Smooth muscle cell (in vitro differentiated cells): ENCODE measurements around the gene ZNF182. TPM values are rescaled to one million over a fixed set of nuclear protein-coding genes. Genes with fewer than 3 reads are reported as not detected.
"Not testable (repeated sequence)": the region's sequence is repeated elsewhere in the genome, so short reads cannot be mapped to it uniquely, and the experiment has no call there.

ENCODE experiments used
- DNase-seq: peaks from one replicate; lab custom pipeline; 2025; ENCODE audit not compliant: unreplicated experiment; lab: John Stamatoyannopoulos, UW
- H2AFZ ChIP-seq: fragments of 200-600 bp; sonication (generic); 2 replicates; pipeline ENCODE4 v1.6.0; 2016; ENCODE audit warnings: antibody characterized with exemption, low read depth, mild to moderate bottlenecking
- H3F3A ChIP-seq: fragments of 200-600 bp; sonication (generic); 2 replicates; pipeline ENCODE4 v1.6.0; 2017; ENCODE audit warnings: antibody characterized with exemption, low read depth
- H3K27ac ChIP-seq: fragments of 200-600 bp; sonication (generic); 2 replicates; pipeline ENCODE4 v1.5.1; 2016; ENCODE audit warnings: low read depth, mild to moderate bottlenecking
- H3K27me3 ChIP-seq: fragments of 200-600 bp; sonication (generic); 2 replicates; pipeline ENCODE4 v1.6.1; 2016; ENCODE audit warnings: low read depth, mild to moderate bottlenecking
- H3K36me3 ChIP-seq: fragments of 200-600 bp; sonication (generic); 2 replicates; pipeline ENCODE4 v1.5.1; 2016; ENCODE audit warnings: low read depth
- H3K4me1 ChIP-seq: fragments of 200-600 bp; sonication (generic); 2 replicates; pipeline ENCODE4 v1.5.1; 2016; ENCODE audit warnings: low read depth
- H3K4me2 ChIP-seq: fragments of 200-600 bp; sonication (generic); 2 replicates; pipeline ENCODE4 v1.6.0; 2016; ENCODE audit warnings: mild to moderate bottlenecking
- H3K4me3 ChIP-seq: fragments of 200-600 bp; sonication (generic); 2 replicates; pipeline ENCODE4 v1.5.1; 2016; ENCODE audit warnings: mild to moderate bottlenecking
- H3K79me2 ChIP-seq: fragments of 200-600 bp; sonication (generic); 2 replicates; pipeline ENCODE4 v1.6.0; 2016; ENCODE audit warnings: low read depth, mild to moderate bottlenecking
- H3K9ac ChIP-seq: fragments of 200-600 bp; sonication (generic); 2 replicates; pipeline ENCODE4 v1.6.0; 2016; ENCODE audit warnings: low read depth
- H3K9me3 ChIP-seq: fragments of 200-600 bp; sonication (generic); replicated peaks from 2 replicates; pipeline ENCODE4 v1.5.1; 2016; ENCODE audit warnings: low read depth
- H4K20me1 ChIP-seq: fragments of 200-600 bp; sonication (generic); 2 replicates; pipeline ENCODE4 v1.6.0; 2016; ENCODE audit warnings: low read depth
- CTCF ChIP-seq: fragments of 200-600 bp; sonication (generic); IDR thresholded peaks from 2 replicates; pipeline ENCODE4 v1.5.1; 2017; ENCODE audit warnings: borderline replicate concordance, mild to moderate bottlenecking, antibody characterized with exemption; ENCODE audit not compliant: insufficient read depth, poor library complexity, severe bottlenecking
- whole genome bisulfite sequencing: methylation state at CpG from one replicate; pipeline ENCODE4 v1.1.7; 2016; ENCODE audit warnings: low lambda C conversion rate; 5-methylcytosine and 5-hydroxymethylcytosine counted together
- polyA plus RNA-seq: library from polyadenylated mRNA; unstranded; fragments of >200 nt; fragmentation: Nextera tagmentation; extraction: Ambion mirVana; gene quantifications from 2 replicates; pipeline ENCODE4 v1.2.1, GENCODE V29; 2016
- total RNA-seq: library from RNA; depleted of rRNA; stranded (reverse); fragments of >200 nt; gene quantifications from 2 replicates; pipeline ENCODE4 v1.2.3, GENCODE V29; 2014

Gene ZNF182
- total and polyA plus RNA-seq, 2 experiments from 2014 or later = 3.0 to 5.8 TPM

GRCh38 chrX:48022100-48022499, 18.3 kb upstream of the ZNF182 start:
- Histone ChIP-seq H3K4me3 (peak overlapping the region; percentile 77), H3K9me3 (no peaks in the 10 kb centered on the region), H3K9ac (no peak overlapping the region), H3K27me3 (no peaks in the 10 kb centered on the region), H3K4me1 (no peaks in the 10 kb centered on the region), H3K4me2 (peak overlapping the region; percentile 82), H3K27ac (no peak overlapping the region), H4K20me1 (no peaks in the 10 kb centered on the region), H3K36me3 (no peaks in the 10 kb centered on the region), H2AFZ (no peak overlapping the region), H3F3A (no peaks in the 10 kb centered on the region), H3K79me2 (no peaks in the 10 kb centered on the region)
- DNase-seq = no peak
- no peak for TF ChIP-seq CTCF
- 50% methylated on average over 3 of the region's 3 CpGs for WGBS

DNA sequence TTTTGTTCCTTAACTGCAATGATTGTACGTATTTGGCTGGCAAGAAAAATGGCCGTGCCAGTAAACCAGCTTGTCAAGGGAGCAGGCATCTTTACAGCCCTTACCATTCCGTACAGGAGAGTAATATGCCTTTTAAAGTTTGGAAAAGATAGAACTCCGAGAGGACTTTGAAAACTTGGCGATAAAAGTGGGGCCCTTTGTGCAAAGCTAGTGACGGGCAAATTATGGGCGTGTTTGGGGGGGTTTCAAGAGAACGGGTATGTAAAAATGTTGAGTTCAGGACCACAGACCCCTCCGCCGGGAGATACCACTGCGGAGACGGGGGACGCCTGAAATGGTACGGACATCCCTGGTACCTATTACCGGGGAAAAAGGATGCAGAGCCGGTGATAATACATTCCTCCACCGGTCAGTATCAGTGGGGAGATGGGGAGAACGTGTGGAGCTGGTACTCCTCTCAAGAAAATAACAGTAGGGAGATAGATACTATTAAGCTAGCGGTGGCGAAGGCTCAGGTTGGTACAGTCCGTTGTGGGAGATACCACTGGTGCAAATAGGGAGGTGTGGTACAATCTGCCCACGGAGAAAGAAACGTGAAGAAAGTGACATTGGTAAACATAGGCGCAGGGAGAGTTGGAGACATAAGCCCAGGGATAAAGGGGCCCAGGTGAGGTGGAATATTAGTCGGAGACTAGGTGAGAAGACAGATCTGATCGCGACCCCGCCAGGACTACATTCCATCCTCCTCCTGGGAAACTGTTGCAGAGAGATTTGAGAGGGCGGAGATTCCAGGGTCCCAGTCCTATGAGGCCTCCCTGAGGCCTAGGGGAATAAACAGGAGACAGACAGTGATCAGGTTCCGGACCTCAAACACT, 17.5 kb upstream of the ZNF182 start:
- peak overlapping the region; percentile 77 for H3K4me3 ChIP-seq
- H3K27ac ChIP-seq = peak overlapping the region; percentile 94
- H3K27me3 ChIP-seq = no peaks in the 10 kb centered on the region
- DNase-seq = peak; percentile 8
- no peaks in the 10 kb centered on the region for H3F3A ChIP-seq
- H2AFZ ChIP-seq = peak overlapping the region; percentile 99
- H4K20me1 ChIP-seq = no peaks in the 10 kb centered on the region
- no peaks in the 10 kb centered on the region for H3K4me1 ChIP-seq
- no peak for TF ChIP-seq CTCF
- H3K9ac ChIP-seq = peak overlapping the region; percentile 99
- H3K4me2 ChIP-seq = peak overlapping the region; percentile 82
- 48% methylated on average over 30 of the region's 30 CpGs for WGBS
- no peaks in the 10 kb centered on the region for H3K9me3 ChIP-seq
- H3K79me2 ChIP-seq = no peaks in the 10 kb centered on the region
- H3K36me3 ChIP-seq = no peaks in the 10 kb centered on the region

- H4K20me1 ChIP-seq, H3K27ac ChIP-seq, H3F3A ChIP-seq, H3K4me1 ChIP-seq, H3K36me3 ChIP-seq, DNase-seq, H3K79me2 ChIP-seq, H3K27me3 ChIP-seq, H3K9ac ChIP-seq, H3K9me3 ChIP-seq: not testable (repeated sequence)
- peak overlapping the region; percentile 82 for H3K4me2 ChIP-seq
- WGBS = 87% methylated on average over 11 of the region's 11 CpGs
- H2AFZ ChIP-seq = peak overlapping the region; percentile 99
- H3K4me3 ChIP-seq = peak overlapping the region; percentile 77
Observed at GRCh38 chrX:48020472-48020871, 16.7 kb upstream of the ZNF182 start.

GRCh38 chrX:48019892-48020291, 16.1 kb upstream of the ZNF182 start:
- H3K9ac ChIP-seq, H3F3A ChIP-seq, DNase-seq, H3K4me1 ChIP-seq, H4K20me1 ChIP-seq, H3K9me3 ChIP-seq, H3K27ac ChIP-seq, H3K36me3 ChIP-seq, H2AFZ ChIP-seq, H3K4me2 ChIP-seq, H3K27me3 ChIP-seq, H3K79me2 ChIP-seq, H3K4me3 ChIP-seq: not testable (repeated sequence)
- WGBS = no CpG with 5 or more reads among the region's 1 CpG

DNA sequence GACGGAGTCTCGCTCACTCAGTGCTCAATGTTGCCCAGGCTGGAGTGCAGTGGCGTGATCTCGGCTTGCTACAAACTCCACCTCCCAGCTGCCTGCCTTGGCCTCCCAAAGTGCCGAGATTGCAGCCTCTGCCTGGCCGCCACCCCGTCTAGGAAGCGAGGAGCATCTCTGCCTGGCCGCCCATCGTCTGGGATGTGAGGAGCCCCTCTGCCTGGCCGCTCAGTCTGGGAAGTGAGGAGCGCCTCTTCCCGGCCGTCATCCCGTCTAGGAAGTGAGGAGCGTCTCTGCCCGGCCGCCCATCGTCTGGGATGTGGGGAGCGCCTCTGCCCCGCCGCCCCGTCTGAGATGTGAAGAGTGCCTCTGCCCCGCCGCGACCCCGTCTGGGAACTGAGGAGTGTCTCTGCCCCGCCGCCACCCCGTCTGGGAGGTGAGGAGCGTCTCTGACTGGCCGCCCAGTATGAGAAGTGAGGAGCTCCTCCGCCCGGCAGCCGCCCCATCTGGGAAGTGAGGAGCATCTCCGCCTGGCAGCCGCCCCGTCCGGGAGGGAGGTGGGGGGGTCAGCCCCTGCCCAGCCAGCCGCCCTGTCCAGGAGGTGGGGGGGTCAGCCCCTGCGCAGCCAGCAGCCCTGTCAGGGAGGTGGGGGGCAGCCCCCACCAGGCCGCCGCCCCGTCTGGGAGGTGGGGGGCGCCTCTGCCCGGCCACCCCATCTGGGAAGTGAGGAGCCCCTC, 13.0 kb upstream of the ZNF182 start:
- H3F3A ChIP-seq, H3K4me2 ChIP-seq, H3K9me3 ChIP-seq, DNase-seq, H2AFZ ChIP-seq, H3K4me3 ChIP-seq, H3K27ac ChIP-seq, H3K9ac ChIP-seq, H3K27me3 ChIP-seq, H3K79me2 ChIP-seq, H3K4me1 ChIP-seq, H3K36me3 ChIP-seq, H4K20me1 ChIP-seq: not testable (repeated sequence)
- WGBS = 98% methylated on average over 13 of the region's 46 CpGs

DNA sequence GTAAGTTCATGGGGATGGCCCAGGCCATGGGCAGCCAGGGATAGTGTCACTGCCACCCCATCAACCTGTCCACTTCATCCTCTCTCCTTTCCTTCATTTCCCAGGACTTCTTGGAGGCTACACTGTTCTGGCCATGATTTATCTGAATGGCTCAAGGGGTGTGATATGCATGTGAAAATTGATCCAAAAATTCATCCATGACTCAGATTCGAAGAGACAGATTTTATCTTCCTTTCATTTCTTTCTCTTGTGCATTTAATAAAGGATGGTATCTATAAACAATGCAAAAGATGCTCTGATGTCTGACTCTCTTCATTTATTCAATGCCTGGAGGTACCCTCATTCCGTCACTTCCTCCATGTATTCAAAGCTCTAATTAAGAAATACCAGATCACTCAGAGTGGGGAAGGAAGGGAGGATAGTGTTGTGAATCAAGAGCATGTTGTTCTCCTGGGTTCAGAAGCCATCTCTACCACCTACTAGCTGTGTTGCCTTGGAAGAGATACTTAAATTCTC, 5.7 kb upstream of the ZNF182 start:
- H3K4me2 ChIP-seq, H2AFZ ChIP-seq, H3K79me2 ChIP-seq, DNase-seq, H3K27ac ChIP-seq, H3K4me3 ChIP-seq, H3K27me3 ChIP-seq, H3K36me3 ChIP-seq, H3F3A ChIP-seq, H3K9me3 ChIP-seq, H4K20me1 ChIP-seq, H3K4me1 ChIP-seq, H3K9ac ChIP-seq: not testable (repeated sequence)
- WGBS = no CpG with 5 or more reads among the region's 2 CpGs
